ENCODE measurements around the gene CPT2.

CPT2 gene

GRCh38 chr1:53255031-53255430 lies 58.4 kb downstream of the CPT2 start:
- FAIRE-seq, result no peak
- no peak for TF ChIP-seq POLR2A (IDR thresholded peaks at IDR 0.05; ENCODE audit: low read depth, low read length)

GRCh38 chr1:53256511-53257453 lies 60.2 kb downstream of the CPT2 start:
- no peak for TF ChIP-seq POLR2A (IDR thresholded peaks at IDR 0.05; ENCODE audit: low read depth, low read length)
- no peak for DNase-seq (ENCODE audit: insufficient read length, low spot score)
- FAIRE-seq, result no peak

More at GRCh38 chr1:53255031-53255430, 58.4 kb downstream of the CPT2 start:
- no peak for DNase-seq (ENCODE audit: insufficient read length, low spot score)

GRCh38 chr1:53257454-53258081 lies 60.9 kb downstream of the CPT2 start:
- TF ChIP-seq POLR2A (IDR thresholded peaks at IDR 0.05; ENCODE audit: low read depth, low read length), result no peak
- FAIRE-seq (no peak), DNase-seq (ENCODE audit: insufficient read length, low spot score) (no peak)

- FAIRE-seq (no peak), DNase-seq (ENCODE audit: insufficient read length, low spot score) (no peak)
Measured at GRCh38 chr1:53258216-53258615, 61.6 kb downstream of the CPT2 start.

GRCh38 chr1:53259932-53260331 lies 63.3 kb downstream of the CPT2 start:
- TF ChIP-seq POLR2A (IDR thresholded peaks at IDR 0.05; ENCODE audit: low read depth, low read length), result no peak
- no peak for FAIRE-seq
- DNase-seq (ENCODE audit: insufficient read length, low spot score), result no peak

More at GRCh38 chr1:53258216-53258615, 61.6 kb downstream of the CPT2 start:
- no peak for TF ChIP-seq POLR2A (IDR thresholded peaks at IDR 0.05; ENCODE audit: low read depth, low read length)

GRCh38 chr1:53260631-53261247 lies 64.1 kb downstream of the CPT2 start:
- DNase-seq (ENCODE audit: insufficient read length, low spot score), result no peak
- FAIRE-seq, result no peak
- no peak for TF ChIP-seq POLR2A (IDR thresholded peaks at IDR 0.05; ENCODE audit: low read depth, low read length)

- TF ChIP-seq POLR2A (IDR thresholded peaks at IDR 0.05; ENCODE audit: low read depth, low read length), result no peak
- FAIRE-seq (no peak), DNase-seq (ENCODE audit: insufficient read length, low spot score) (no peak)
Measured at GRCh38 chr1:53262000-53262399, 65.4 kb downstream of the CPT2 start.
